Thoracic aorta (tissue), 2 donors: ENCODE measurements around the gene ABHD2. TPM values are rescaled to one million over a fixed set of nuclear protein-coding genes. Genes with fewer than 3 reads are reported as not detected.
A peak's percentile ranks its signal among the peaks of the same experiment; 100 is the strongest.
"Not testable (repeated sequence)": the region's sequence is repeated elsewhere in the genome, so short reads cannot be mapped to it uniquely, and the experiment has no call there.

ENCODE experiments used
- ATAC-seq: fragments of 150-250 bp; one replicate; pipeline ENCODE4 v1.8.0; 2017; ENCODE audit warnings: low read depth; ENCODE audit not compliant: insufficient number of reproducible peaks, low FRiP score
- DNase-seq: peaks from one replicate; pipeline ENCODE4 v3.0.0-alpha.2; 2020; ENCODE audit warnings: low spot score
- H3K27ac ChIP-seq, 2 donors: fragments of 200-600 bp; sonication (generic); 1 replicate in 1 of 2; 2 replicates in 1 of 2; pipeline ENCODE4 v1.5.1; 2016; ENCODE audit warnings: mild to moderate bottlenecking in 2 of 2, moderate library complexity in 2 of 2
- H3K27me3 ChIP-seq: fragments of 200-600 bp; sonication (generic); replicated peaks from 2 replicates; pipeline ENCODE4 v1.6.0; 2016; ENCODE audit warnings: mild to moderate bottlenecking; ENCODE audit not compliant: insufficient read depth
- H3K36me3 ChIP-seq: fragments of 200-600 bp; sonication (generic); one replicate; pipeline ENCODE4 v1.5.1; 2016
- H3K4me1 ChIP-seq, 2 donors: fragments of 200-600 bp; sonication (generic); 1 replicate in 1 of 2; 2 replicates in 1 of 2; pipeline versions ENCODE4 v1.5.1 to v1.6.0; 2016; ENCODE audit warnings: low read depth in 2 of 2, mild to moderate bottlenecking in 1 of 2; ENCODE audit not compliant: control insufficient read depth in 1 of 2
- H3K4me3 ChIP-seq: fragments of 200-600 bp; sonication (generic); 2 replicates; pipeline ENCODE4 v1.5.1; 2016; ENCODE audit warnings: mild to moderate bottlenecking
- H3K9me3 ChIP-seq: fragments of 200-600 bp; sonication (generic); 2 replicates; pipeline ENCODE4 v1.5.1; 2016
- total RNA-seq, 2 donors: library from RNA; depleted of rRNA; stranded (reverse); fragments of >200 nt; gene quantifications; one replicate each; pipeline versions ENCODE4 v1.1.0 to v1.2.3, GENCODE V29; 2016
- TF ChIP-seq, protein P1 (sequence below): fragments of 200-600 bp; sonication (generic); IDR thresholded peaks from one replicate; pipeline ENCODE4 v1.5.1; 2019; ENCODE audit warnings: antibody characterized with exemption

Gene ABHD2
- total RNA-seq, 2 donors from 2014 or later: 177 to 283 TPM

DNA sequence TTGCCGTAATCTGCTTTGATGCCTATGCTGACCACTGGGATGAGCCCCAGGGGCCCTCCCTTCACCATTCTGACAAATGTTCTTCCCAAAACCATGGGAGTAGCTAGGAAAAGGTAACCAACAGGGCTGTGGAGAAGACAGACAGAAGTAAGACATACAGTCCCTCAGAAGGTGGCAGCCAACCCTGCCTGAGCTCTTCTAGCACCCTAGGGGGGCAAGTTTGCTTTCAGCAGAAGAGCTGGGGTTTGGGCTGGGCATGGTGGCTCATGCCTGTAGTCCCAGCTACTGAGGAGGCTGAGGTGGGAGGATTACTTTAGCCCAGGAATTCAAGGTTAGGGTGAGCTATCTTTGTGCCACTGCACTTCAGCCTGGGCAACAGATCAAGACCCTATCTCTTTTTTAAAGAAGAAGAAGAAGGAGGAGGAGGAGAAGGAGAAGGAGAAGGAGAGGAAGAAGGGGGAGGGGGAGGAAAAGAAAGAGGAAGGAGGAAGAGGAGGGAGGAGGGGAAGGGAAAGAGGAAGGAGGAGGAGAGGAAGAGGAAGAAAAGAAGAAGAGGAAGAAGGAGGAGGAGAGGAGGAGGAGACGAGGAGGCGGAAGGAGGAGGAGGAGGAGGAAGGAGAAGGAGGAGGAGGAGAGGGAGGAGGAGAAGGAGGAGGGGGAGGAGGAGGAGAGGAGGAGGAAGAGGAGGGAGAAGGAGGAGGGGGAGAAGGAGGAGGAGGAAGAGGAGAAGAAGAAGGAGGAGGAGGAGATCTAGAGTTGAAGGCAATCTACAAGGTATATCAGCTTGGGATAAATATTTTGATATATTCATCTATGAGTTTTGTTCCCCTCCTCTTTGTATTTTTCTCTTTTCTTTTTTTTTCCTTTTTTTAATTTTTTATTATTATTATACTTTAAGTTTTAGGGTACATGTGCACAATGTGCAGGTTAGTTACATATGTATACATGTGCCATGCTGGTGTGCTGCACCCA, 44.9 kb upstream of the ABHD2 start:
- no peak for ATAC-seq
- no peaks in the 10 kb centered on the region for H3K36me3 ChIP-seq
- peaks cover 5 to 32% of the 10 kb centered on the region in 2 donors for H3K4me1 ChIP-seq
- no peaks in the 10 kb centered on the region for H3K9me3 ChIP-seq
- peak overlapping the region; percentile 34 for H3K4me3 ChIP-seq
- TF ChIP-seq, protein P1, sequence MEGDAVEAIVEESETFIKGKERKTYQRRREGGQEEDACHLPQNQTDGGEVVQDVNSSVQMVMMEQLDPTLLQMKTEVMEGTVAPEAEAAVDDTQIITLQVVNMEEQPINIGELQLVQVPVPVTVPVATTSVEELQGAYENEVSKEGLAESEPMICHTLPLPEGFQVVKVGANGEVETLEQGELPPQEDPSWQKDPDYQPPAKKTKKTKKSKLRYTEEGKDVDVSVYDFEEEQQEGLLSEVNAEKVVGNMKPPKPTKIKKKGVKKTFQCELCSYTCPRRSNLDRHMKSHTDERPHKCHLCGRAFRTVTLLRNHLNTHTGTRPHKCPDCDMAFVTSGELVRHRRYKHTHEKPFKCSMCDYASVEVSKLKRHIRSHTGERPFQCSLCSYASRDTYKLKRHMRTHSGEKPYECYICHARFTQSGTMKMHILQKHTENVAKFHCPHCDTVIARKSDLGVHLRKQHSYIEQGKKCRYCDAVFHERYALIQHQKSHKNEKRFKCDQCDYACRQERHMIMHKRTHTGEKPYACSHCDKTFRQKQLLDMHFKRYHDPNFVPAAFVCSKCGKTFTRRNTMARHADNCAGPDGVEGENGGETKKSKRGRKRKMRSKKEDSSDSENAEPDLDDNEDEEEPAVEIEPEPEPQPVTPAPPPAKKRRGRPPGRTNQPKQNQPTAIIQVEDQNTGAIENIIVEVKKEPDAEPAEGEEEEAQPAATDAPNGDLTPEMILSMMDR: no peak
- H3K27ac ChIP-seq: peak overlapping the region; percentile 83 to 88
- H3K27me3 ChIP-seq: no peaks in the 10 kb centered on the region
- no peak for DNase-seq

DNA sequence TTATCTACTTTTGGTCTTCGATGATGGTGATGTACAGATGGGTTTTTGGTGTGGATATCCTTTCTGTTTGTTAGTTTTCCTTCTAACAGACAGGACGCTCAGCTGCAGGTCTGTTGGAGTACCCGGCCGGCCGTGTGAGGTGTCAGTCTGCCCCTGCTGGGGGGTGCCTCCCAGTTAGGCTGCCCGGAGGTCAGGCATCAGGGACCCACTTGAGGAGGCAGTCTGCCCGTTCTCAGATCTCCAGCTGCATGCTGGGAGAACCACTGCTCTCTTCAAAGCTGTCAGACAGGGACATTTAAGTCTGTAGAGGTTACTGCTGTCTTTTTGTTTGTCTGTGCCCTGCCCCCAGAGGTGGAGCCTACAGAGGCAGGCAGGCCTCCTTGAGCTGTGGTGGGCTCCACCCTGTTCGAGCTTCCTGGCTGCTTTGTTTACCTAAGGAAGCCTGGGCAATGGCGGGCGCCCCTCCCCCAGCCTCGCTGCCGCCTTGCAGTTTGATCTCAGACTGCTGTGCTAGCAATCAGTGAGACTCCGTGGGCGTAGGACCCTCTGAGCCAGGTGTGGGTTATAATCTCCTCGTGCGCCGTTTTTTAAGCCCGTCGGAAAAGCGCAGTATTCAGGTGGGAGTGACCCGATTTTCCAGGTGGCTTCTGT, 39.1 kb upstream of the ABHD2 start:
- not testable (repeated sequence) for H3K27ac ChIP-seq, H3K36me3 ChIP-seq, ATAC-seq, H3K27me3 ChIP-seq, H3K9me3 ChIP-seq, H3K4me3 ChIP-seq, DNase-seq
- H3K4me1 ChIP-seq: peaks cover 20 to 33% of the 10 kb centered on the region in 2 donors

DNA sequence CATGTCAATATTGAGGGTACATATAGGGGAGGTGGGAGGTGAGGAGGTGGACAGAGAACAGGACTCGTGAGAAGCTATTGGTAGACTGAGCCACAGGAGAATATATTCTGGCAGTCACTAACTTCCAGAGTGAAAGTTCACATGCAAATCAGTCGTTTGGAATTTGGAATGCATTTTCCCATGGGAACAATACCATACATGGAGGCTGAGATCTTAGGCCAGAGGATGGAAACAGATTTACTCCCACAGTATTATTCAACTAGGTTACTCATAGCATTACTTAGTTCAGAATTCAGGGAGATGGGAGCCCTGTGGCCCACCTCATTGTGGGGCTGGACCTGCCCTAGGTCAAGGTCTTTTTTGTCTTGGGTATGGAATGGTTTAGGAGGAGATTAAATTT, 36.4 kb upstream of the ABHD2 start:
- DNase-seq: no peak
- peak; percentile 94 for ATAC-seq
- Histone ChIP-seq H3K27ac (peak overlapping the region; percentile 78 to 80), H3K4me1 (peaks cover 20 to 35% of the 10 kb centered on the region in 2 donors), H3K36me3 (no peaks in the 10 kb centered on the region), H3K4me3 (no peak overlapping the region), H3K27me3 (no peaks in the 10 kb centered on the region), H3K9me3 (no peaks in the 10 kb centered on the region)
- TF ChIP-seq, protein P1: no peak

DNA sequence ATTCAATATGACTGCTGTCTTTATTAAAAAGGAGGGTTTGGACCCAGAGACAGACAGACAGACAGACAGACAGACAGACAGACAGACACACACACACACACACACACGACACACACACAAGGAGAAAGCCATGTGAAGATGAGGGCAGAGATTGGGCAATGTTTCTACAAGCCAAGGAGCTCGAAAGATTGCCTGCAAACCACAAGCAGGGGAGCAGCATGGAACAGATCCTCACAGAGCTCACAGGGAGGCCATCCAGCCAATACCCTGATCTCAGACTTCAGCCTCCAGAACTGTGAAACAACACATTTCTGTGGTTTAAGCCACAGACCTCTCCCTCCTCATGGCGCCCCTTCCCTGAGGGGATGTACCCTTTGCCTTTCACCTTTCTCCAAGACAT, 35.8 kb upstream of the ABHD2 start:
- Histone ChIP-seq H3K9me3 (no peaks in the 10 kb centered on the region), H3K27ac (peak overlapping the region; percentile 78 to 80), H3K4me1 (peaks cover 20 to 41% of the 10 kb centered on the region in 2 donors), H3K4me3 (no peak overlapping the region), H3K36me3 (no peaks in the 10 kb centered on the region), H3K27me3 (no peaks in the 10 kb centered on the region)
- TF ChIP-seq, protein P1: no peak
- no peak for DNase-seq
- ATAC-seq: peak; percentile 21

DNA sequence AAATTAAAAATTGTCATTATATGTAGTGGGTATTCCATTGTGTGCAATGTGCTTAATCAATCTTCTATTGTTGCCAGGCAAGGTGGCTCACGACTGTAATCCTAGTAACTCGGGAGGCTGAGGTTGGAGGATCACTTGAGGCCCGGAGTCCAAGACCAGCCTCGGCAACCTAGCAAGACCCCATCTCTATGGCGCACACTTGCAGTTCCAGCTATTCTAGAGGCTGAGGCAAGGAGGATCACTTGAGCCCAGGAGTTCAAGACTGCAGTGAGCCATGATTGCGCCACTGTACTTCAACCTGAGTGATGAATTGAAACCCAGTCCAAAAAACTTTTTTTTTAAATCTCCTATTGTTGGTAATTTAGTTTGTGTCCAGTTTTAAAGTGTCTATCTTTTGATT, 33.4 kb upstream of the ABHD2 start:
- TF ChIP-seq, protein P1: no peak
- DNase-seq: no peak
- Histone ChIP-seq H3K36me3 (no peaks in the 10 kb centered on the region), H3K27ac (no peak overlapping the region), H3K4me1 (peaks cover 24 to 62% of the 10 kb centered on the region in 2 donors), H3K9me3 (no peaks in the 10 kb centered on the region), H3K4me3 (no peak overlapping the region), H3K27me3 (no peaks in the 10 kb centered on the region)
- no peak for ATAC-seq
